Ishikawa (cell line): ENCODE data around the gene PMPCB.

ENCODE experiments used
- MAX ChIP-seq: IDR thresholded peaks from 2 replicates; pipeline ENCODE4 v1.6.1; 2012
- TAF1 ChIP-seq: IDR thresholded peaks from 2 replicates; pipeline ENCODE4 v1.6.1; 2012; ENCODE audit warnings: low read depth, mild to moderate bottlenecking
- TEAD4 ChIP-seq: IDR thresholded peaks from 2 replicates; pipeline ENCODE4 v1.6.1; 2012
- USF1 ChIP-seq: IDR thresholded peaks from 2 replicates; pipeline ENCODE4 v1.6.1; 2012

- no peak for TF ChIP-seq TAF1
- no peak for TF ChIP-seq USF1
- TF ChIP-seq TEAD4: no peak
- no peak for TF ChIP-seq MAX
These were observed 39.5 kb downstream of the PMPCB start for GRCh38 chr7:103336761-103337160.
